GM19043 (cell line): ENCODE results near the gene ENO1.

ENCODE experiments used
- ATAC-seq: cut with Tn5 transposase; IDR thresholded peaks from one replicate; pipeline ENCODE4 v1.9.1; 2021; ENCODE audit warnings: low read depth; ENCODE audit not compliant: unreplicated experiment

Gene ENO1

DNA sequence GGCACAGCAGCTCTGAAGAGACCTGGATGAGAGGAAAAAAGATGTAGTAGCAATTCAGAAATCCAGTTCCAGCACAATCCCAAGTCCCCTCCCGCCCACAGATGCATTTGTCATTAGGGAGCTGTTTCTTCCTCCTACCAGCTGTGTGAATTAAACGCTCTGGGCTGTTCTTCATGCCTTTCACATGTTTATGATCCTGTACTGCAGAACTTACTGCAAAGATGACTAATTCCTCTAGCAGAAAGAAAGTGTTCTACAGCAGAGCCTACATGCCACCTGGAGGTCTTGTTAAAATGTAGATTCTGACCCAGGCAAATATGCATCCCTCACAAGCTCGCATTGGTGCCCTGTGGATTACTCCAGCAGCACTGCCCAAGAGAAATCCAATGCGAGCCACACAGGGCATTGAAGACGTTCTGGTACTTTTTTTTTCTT is 6.5 kb downstream of the ENO1 start:
- ATAC-seq = no peak

- no peak for ATAC-seq
Measured at GRCh38 chr1:8871539-8871935, 6.9 kb downstream of the ENO1 start.

- no peak for ATAC-seq
Measured at GRCh38 chr1:8870616-8871538, 7.6 kb downstream of the ENO1 start.

DNA sequence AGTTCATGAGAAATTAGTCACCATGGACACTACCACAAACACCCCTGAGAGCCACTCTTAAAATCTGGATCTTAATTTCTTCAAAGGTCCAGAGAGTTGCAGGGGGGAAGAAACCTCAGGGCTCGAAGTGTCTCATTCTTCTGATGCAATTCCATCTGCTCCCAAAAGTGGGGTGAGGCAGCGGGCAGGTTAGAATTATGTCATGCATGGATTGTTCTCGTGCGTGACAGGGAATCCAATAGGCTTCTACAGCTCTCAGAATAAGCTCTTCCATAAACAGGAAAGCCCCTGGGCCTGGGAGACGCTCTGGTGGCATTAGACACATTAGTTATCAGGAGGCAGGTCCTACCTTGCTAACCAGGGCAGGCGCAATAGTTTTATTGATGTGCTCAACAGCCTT is 8.4 kb downstream of the ENO1 start:
- ATAC-seq = no peak

- no peak for ATAC-seq
Measured at GRCh38 chr1:8867878-8868567, 10.5 kb downstream of the ENO1 start.

GRCh38 chr1:8866792-8867415 is 11.6 kb downstream of the ENO1 start:
- ATAC-seq = no peak

GRCh38 chr1:8866173-8866791 is 12.2 kb downstream of the ENO1 start:
- ATAC-seq = no peak

GRCh38 chr1:8864713-8865344 is 13.7 kb downstream of the ENO1 start:
- no peak for ATAC-seq

GRCh38 chr1:8863794-8864233 is 14.7 kb downstream of the ENO1 start:
- no peak for ATAC-seq

- no peak for ATAC-seq
Measured at GRCh38 chr1:8863138-8863537, 15.3 kb downstream of the ENO1 start.

GRCh38 chr1:8862528-8862927 is 16.0 kb downstream of the ENO1 start:
- ATAC-seq = no peak

DNA sequence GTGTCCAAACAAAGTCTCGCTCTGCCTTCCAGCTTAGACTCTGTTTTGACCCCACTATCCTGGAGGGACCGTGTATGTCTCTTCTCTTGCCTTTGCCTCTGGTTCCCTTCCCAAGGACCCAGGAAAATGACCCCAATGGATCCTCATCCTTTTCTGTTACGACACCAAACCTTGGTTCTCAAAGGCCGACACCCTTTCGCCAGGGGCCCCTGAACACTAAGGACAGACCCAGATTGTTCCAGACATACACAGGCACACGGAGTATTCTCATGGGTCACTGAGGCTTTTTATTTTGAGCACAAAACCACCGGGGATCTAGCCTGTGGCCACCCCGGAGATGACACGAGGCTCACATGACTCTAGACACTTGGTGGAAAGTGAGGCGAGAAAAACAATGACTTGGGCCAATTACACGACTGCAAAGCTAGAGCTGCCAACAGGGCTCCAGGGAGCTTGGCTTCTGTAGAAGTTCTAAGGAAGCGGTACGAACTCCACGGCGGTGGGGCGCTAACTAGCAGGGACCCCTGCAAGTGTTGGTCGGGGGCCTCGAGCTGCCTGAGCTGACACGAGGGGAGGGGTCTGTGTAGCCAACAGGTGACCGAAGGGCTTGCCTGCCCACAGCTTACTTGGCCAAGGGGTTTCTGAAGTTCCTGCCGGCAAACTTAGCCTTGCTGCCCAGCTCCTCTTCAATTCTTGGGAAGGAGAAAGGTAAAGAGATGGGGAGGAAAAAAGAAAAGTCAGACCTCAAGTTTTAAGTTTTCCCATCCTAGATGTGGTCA is 17.6 kb downstream of the ENO1 start:
- ATAC-seq = no peak

GRCh38 chr1:8858888-8859706 is 19.4 kb downstream of the ENO1 start:
- ATAC-seq = no peak

- ATAC-seq = no peak
Measured at GRCh38 chr1:8858112-8858668, 20.3 kb downstream of the ENO1 start.

DNA sequence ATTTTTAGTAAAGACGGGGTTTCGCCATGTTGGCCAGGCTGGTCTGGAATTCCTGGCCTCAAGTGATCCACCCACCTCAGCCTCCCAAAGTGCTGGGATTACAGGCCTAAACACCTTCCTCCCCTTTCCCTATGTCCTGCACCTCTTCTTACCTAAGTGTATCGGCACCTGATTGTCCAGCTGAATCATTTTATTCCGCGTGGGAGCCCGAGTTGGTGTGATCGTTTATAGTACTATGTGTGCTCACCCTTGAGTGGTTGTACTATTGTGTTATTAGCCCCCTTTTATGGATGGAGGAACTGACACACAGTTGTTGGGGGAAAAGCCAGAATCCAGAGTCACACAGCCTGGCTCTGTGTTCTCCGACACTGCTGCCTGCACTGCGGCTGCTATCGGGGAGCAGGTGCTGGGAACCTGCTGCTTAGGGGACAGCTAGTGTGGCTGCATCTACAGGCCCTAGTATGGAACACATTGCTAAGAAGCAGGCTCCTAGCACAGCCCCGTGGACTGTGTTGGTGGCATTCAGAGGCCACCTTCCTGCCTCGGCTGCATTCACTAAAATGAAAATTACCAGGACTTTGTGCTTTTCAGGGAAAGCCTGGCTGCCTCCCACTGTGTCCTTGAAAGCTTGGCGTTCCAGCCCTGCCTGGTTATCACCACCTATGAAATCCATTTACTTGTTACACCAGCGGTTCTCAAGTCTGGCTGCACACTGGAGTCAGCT is 21.6 kb downstream of the ENO1 start:
- no peak for ATAC-seq

DNA sequence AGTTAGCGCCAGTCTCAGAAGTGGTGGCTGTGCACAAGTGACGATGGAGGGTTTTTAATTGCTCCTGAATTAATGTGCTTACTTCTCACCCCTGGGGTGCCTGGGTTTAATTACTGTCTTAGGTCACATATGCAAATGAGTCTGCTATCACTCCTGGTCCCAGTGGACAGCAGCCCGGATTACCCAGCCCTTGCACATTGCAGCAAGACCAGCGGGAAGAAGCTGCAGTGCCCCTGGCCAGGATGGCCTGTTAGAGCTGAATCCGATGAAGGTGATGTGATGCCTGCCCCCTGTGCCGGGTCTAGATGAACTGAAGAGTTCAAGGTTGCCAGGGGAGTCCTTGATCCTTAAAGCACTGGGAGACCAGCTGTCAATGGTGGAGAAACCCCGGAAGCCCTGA is 24.2 kb downstream of the ENO1 start:
- ATAC-seq = no peak

GRCh38 chr1:8851060-8851459 is 27.4 kb downstream of the ENO1 start:
- no peak for ATAC-seq
